ENCODE results near the gene CTNND2.

Gene CTNND2

DNA sequence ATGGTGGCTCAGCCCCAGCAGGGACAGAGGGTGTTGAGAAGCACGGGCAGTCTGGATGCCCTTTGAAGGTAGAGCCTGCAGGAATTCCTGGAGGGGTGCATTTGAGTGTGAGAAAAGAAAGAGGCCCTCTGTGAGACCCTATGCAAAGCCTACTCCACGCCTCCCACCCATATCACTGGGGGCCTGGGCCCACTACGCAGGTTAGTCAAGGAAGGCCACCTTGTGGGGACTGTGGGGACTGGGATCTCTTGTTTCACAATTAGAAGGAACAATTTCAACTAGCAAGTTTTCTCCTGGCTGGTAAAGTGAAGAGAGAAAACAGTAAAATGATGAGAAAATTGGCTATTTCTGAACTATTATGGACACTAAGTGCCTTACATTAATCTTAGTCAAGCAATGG lies 657.0 kb downstream of the CTNND2 start:
- no peak for DNase-seq (ENCODE audit: low read depth, low spot score)
- in situ Hi-C loops (cut with HindIII; ENCODE audit: low sequenced_read_pairs): no loop called here
- TF ChIP-seq, protein P1, sequence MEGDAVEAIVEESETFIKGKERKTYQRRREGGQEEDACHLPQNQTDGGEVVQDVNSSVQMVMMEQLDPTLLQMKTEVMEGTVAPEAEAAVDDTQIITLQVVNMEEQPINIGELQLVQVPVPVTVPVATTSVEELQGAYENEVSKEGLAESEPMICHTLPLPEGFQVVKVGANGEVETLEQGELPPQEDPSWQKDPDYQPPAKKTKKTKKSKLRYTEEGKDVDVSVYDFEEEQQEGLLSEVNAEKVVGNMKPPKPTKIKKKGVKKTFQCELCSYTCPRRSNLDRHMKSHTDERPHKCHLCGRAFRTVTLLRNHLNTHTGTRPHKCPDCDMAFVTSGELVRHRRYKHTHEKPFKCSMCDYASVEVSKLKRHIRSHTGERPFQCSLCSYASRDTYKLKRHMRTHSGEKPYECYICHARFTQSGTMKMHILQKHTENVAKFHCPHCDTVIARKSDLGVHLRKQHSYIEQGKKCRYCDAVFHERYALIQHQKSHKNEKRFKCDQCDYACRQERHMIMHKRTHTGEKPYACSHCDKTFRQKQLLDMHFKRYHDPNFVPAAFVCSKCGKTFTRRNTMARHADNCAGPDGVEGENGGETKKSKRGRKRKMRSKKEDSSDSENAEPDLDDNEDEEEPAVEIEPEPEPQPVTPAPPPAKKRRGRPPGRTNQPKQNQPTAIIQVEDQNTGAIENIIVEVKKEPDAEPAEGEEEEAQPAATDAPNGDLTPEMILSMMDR (IDR thresholded peaks at IDR 0.05; ENCODE audit: low read depth, low read length): no peak
- no peak overlapping the region for H3K4me3 ChIP-seq (ENCODE audit: low read depth, low read length)

DNA sequence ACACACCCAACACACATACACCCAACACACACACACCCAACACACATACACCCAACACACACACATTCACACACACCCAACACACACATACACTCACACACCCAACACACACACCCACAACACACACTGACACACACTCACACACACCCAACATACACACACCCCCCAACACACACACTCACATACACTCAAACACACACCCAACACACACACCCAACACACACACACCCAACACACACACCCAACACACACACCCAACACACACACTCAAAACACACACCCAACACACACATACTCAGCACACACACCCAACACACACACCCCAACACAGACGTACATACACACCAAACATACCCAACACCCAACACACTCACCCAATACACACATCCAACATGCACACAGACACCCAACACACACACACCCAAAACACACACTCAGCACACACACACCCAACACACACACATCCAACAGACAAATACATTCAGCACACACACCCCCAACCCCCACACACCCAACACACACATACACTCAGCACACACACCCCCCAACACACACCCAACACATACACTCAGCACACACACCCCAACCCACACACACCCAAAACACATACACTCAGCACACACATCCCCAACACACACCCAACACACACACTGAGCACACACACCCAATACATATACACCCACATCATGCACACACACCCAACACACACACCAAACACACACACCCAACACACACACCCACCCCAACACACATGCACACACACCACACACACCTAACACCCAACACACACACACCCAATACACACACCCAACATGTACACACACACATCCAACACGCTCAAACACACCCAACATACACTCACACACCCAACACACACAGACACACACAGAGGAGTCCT lies 663.7 kb downstream of the CTNND2 start:
- in situ Hi-C loops (cut with HindIII; ENCODE audit: low sequenced_read_pairs): no loop called here
- no peak for DNase-seq (ENCODE audit: low read depth, low spot score)
- TF ChIP-seq, protein P1 (IDR thresholded peaks at IDR 0.05; ENCODE audit: low read depth, low read length): no peak
- H3K4me3 ChIP-seq (ENCODE audit: low read depth, low read length): no peak overlapping the region

DNA sequence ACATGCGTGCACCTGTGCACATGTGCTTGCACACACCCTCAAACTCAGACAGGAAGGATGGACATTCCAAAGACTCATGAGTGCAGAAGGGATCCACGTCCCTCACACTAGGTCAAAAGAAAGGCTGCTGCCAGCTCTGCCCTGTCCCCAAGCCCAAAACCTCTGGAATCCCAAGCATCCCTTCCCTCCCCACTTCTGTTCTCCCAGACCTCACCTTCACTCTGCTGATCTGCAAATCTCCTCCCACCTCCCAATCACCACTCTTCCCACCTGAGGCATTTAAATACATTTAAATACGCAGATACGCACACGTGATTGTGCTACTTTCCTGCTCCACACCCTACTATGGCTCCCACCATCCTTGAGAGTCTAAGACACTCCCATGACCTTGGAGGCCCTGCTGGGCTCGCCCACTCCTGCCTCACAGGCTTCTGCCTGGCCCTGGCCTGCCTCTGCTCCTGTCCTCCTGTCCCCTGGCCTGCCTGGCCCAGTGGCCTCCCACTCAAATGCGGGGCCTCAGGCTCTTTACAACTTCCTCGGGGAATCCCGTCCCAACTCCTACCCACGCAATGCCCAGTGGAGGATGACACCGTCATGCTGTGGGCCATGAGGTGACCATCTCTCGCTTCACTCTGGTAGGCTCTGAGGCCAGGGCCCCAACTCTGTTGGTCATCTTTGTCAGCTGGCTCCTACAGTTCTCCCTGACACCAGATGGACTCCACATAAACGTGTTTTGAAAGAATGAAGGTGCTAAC lies 664.8 kb downstream of the CTNND2 start:
- TF ChIP-seq, protein P1 (IDR thresholded peaks at IDR 0.05; ENCODE audit: low read depth, low read length): no peak
- no peak overlapping the region for H3K4me3 ChIP-seq (ENCODE audit: low read depth, low read length)
- DNase-seq (ENCODE audit: low read depth, low spot score): no peak
- in situ Hi-C loops (cut with HindIII; ENCODE audit: low sequenced_read_pairs): no loop called here

DNA sequence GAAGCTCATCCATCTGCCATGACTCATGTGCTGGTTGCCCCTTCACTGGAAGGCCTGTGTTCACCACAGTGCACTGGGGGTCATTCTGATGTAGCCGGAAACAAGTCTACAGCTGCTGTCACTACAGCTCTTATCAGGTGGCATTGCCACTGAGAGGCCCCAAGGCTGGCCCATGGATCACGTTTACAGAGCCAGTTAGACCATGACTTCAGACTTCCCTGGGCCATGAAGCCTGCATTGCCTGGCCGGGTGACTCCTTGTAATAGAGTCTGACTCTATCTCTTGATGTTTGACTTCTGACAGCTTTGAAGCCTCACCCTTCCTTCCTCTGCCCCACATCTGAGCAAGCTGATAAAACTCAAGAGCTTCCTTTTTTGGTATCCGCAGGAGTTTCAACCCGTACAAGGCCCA lies 669.7 kb downstream of the CTNND2 start:
- no peak overlapping the region for H3K4me3 ChIP-seq (ENCODE audit: low read depth, low read length)
- TF ChIP-seq, protein P1 (IDR thresholded peaks at IDR 0.05; ENCODE audit: low read depth, low read length): no peak
- DNase-seq (ENCODE audit: low read depth, low spot score): no peak
- in situ Hi-C loops (cut with HindIII; ENCODE audit: low sequenced_read_pairs): no loop called here

DNA sequence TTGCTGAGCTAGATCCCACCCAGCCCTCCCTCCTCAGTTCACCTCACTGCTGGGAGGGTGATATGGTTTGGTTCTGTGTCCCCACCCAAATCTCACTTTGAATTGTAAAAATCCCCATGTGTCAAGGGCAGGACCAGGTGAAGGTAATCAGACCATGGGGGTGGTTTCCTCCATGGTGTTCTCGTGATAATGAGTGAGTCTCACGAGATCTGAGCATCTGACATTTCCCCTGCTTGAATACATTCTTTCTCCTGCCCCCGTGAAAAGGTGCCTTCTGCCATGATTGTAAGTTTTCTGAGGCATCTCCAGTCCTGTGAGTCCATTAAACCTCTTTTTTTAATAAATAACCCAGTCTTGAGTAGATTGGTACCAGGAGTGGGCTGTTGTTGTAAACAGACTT lies 673.4 kb downstream of the CTNND2 start:
- no peak overlapping the region for H3K4me3 ChIP-seq (ENCODE audit: low read depth, low read length)
- in situ Hi-C loops (cut with HindIII; ENCODE audit: low sequenced_read_pairs): no loop called here
- TF ChIP-seq, protein P1 (IDR thresholded peaks at IDR 0.05; ENCODE audit: low read depth, low read length): no peak
- DNase-seq (ENCODE audit: low read depth, low spot score): no peak

DNA sequence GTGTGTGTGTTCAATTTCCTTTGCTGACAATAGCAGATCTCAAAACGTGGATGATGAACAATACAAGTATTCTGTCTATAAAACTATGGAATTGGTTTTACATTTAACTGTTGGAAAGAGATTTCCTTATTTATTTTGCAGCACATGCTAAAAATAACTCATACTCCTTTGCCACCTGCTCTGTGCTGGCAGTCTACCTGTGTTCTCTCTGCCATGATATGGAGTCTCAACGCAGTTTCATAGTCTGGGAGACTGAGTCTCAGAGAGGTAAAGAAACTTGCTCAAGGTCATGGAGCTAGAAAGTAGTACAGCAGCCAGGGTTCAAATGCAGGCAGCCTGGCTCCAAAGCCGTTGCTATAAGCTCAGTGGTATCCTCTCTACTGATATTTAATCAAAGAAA lies 677.2 kb downstream of the CTNND2 start:
- no peak for DNase-seq (ENCODE audit: low read depth, low spot score)
- TF ChIP-seq, protein P1 (IDR thresholded peaks at IDR 0.05; ENCODE audit: low read depth, low read length): no peak
- in situ Hi-C loops (cut with HindIII; ENCODE audit: low sequenced_read_pairs): no loop called here
- H3K4me3 ChIP-seq (ENCODE audit: low read depth, low read length): no peak overlapping the region
